ENCODE measurements around the gene FGD5. TPM values are rescaled to one million over a fixed set of nuclear protein-coding genes. Genes with fewer than 3 reads are reported as not detected.

Gene FGD5
- polyA plus RNA-seq, 1 donor (not counting 4 experiments of a cell fraction or from before 2014, with no cell fraction given), result not detected

- Histone ChIP-seq H3K4me1 (ENCODE audit: control insufficient read depth, extremely low read depth, insufficient read depth, low read length) (no peaks in the 10 kb centered on the region), H4K20me1 (ENCODE audit: control insufficient read depth, extremely low read depth, insufficient read depth, low read length) (no peaks in the 10 kb centered on the region), H3K27ac (ENCODE audit: control insufficient read depth, insufficient read depth, low read length) (no peak overlapping the region), H2AFZ (ENCODE audit: control insufficient read depth, low read length) (no peak overlapping the region), H3K27me3 (ENCODE audit: control insufficient read depth, extremely low read depth, insufficient read depth, low read length) (peaks cover 18% of the 10 kb centered on the region), H3K4me3 (ENCODE audit: control insufficient read depth in 2 of 3, extremely low read depth in 1 of 3, insufficient read depth in 2 of 3, low read depth in 1 of 3, low read length in 3 of 3) (no peak overlapping the region), H3K9ac (ENCODE audit: control insufficient read depth, extremely low read depth, insufficient read depth, low read length) (no peak overlapping the region), H3K36me3 (ENCODE audit: control insufficient read depth in 2 of 2, extremely low read depth in 1 of 2, insufficient read depth in 2 of 2, low read length in 2 of 2) (no peaks in the 10 kb centered on the region), H3K79me2 (ENCODE audit: control insufficient read depth, insufficient read depth, low read length) (no peaks in the 10 kb centered on the region), H3K9me3 (ENCODE audit: control insufficient read depth, low read depth, low read length) (no peaks in the 10 kb centered on the region), H3K9me1 (ENCODE audit: control insufficient read depth, extremely low read depth, insufficient read depth, low read length) (no peaks in the 10 kb centered on the region), H3K4me2 (ENCODE audit: control insufficient read depth, extremely low read depth, insufficient read depth, low read depth, low read length) (no peak overlapping the region)
- TF ChIP-seq EZH2 (IDR thresholded peaks at IDR 0.05; ENCODE audit: low read length) (no peak), CTCF (optimal IDR thresholded peaks at IDR 0.05 in 1 of 3, IDR thresholded peaks at IDR 0.05 in 1 of 3, conservative IDR thresholded peaks at IDR 0.05 in 1 of 3; ENCODE audit: extremely low read depth in 1 of 3, insufficient read depth in 2 of 3, low read length in 3 of 3) (no peak)
- FAIRE-seq, result no peak
- dilution Hi-C loops (cut with MboI; ENCODE audit: extremely low pct_ligation_motif_present, low sequenced_read_pairs), result no loop called here
- DNase-seq (ENCODE audit: low read depth, low spot score), result no peak
Observed at GRCh38 chr3:14867936-14868570, 49.3 kb downstream of the FGD5 start.

DNA sequence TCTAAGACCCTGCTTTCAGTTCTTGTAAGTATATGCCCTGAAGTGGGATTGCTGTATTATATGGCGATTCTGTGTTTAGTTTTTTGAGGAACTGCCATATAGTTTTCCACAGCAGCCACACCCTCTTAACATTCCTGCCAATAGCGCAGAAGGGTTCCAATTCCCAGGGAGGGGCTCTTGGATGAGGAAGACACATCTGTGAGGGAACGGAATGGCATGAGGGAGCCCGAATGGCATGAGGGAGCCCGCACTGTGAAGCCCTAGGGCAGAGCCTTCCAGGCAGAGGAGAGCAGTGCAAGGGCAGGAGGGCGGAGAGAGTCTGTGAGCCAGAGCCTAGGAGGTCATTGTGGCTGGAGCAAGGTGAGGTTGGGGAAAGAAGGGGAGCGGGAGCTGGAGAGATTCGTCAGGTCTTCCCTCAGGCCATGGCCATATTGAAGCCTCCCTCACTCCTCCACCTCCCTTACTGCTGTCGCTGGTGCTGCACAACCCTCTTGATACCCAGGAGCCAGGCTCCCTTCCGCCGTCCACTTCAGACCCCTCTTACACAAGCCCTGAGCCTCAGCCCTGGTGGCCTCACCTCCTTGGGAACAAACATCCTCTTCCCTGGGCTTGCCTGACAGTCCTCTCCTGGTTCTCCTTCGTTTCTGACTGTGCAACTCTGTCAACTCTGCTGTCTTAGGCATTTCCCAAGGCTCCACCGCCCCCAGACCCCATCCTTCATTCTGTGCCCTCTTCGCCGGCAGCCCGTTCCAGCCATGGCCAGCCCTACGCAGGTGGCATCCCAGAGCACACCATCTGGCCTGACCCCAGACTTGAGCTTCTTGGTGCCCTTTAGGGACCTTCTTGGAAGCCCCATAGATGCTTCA is 51.4 kb downstream of the FGD5 start:
- Histone ChIP-seq H3K9me3 (ENCODE audit: control insufficient read depth, low read depth, low read length) (no peaks in the 10 kb centered on the region), H2AFZ (ENCODE audit: control insufficient read depth, low read length) (no peak overlapping the region), H3K9ac (ENCODE audit: control insufficient read depth, extremely low read depth, insufficient read depth, low read length) (no peak overlapping the region), H3K4me2 (ENCODE audit: control insufficient read depth, extremely low read depth, insufficient read depth, low read depth, low read length) (no peak overlapping the region), H3K79me2 (ENCODE audit: control insufficient read depth, insufficient read depth, low read length) (no peaks in the 10 kb centered on the region), H4K20me1 (ENCODE audit: control insufficient read depth, extremely low read depth, insufficient read depth, low read length) (no peaks in the 10 kb centered on the region), H3K27ac (ENCODE audit: control insufficient read depth, insufficient read depth, low read length) (no peak overlapping the region), H3K27me3 (ENCODE audit: control insufficient read depth, extremely low read depth, insufficient read depth, low read length) (peaks cover 18% of the 10 kb centered on the region), H3K9me1 (ENCODE audit: control insufficient read depth, extremely low read depth, insufficient read depth, low read length) (no peaks in the 10 kb centered on the region), H3K4me3 (ENCODE audit: control insufficient read depth in 2 of 3, extremely low read depth in 1 of 3, insufficient read depth in 2 of 3, low read depth in 1 of 3, low read length in 3 of 3) (no peak overlapping the region), H3K36me3 (ENCODE audit: control insufficient read depth in 2 of 2, extremely low read depth in 1 of 2, insufficient read depth in 2 of 2, low read length in 2 of 2) (no peaks in the 10 kb centered on the region), H3K4me1 (ENCODE audit: control insufficient read depth, extremely low read depth, insufficient read depth, low read length) (no peaks in the 10 kb centered on the region)
- FAIRE-seq (no peak), DNase-seq (ENCODE audit: low read depth, low spot score) (no peak)
- dilution Hi-C loops (cut with MboI; ENCODE audit: extremely low pct_ligation_motif_present, low sequenced_read_pairs), result no loop called here
- no peak for TF ChIP-seq EZH2 (IDR thresholded peaks at IDR 0.05; ENCODE audit: low read length)
- TF ChIP-seq CTCF (optimal IDR thresholded peaks at IDR 0.05 in 1 of 3, IDR thresholded peaks at IDR 0.05 in 1 of 3, conservative IDR thresholded peaks at IDR 0.05 in 1 of 3; ENCODE audit: extremely low read depth in 1 of 3, insufficient read depth in 2 of 3, low read length in 3 of 3), result no peak

Data from keratinocyte (primary cell).